OCI-LY1 (cell line): Measurements from ENCODE around the gene PRG3.
"Not testable (repeated sequence)": the region's sequence is repeated elsewhere in the genome, so short reads cannot be mapped to it uniquely, and the experiment has no call there.

Experiments used
- H2AFZ ChIP-seq: fragments of 200-600 bp; sonication (generic), shearing (Covaris generic); 2 replicates; pipeline ENCODE4 v1.6.0; 2014; ENCODE audit warnings: antibody characterized with exemption, mild to moderate bottlenecking, low read length
- H3F3A ChIP-seq: fragments of 200-600 bp; sonication (generic), shearing (Covaris generic); 2 replicates; pipeline ENCODE4 v1.6.0; 2014; ENCODE audit warnings: mild to moderate bottlenecking, antibody characterized with exemption, low read length, moderate library complexity; ENCODE audit not compliant: insufficient read depth
- H3K27ac ChIP-seq: fragments of 200-600 bp; sonication (generic); 2 replicates; pipeline ENCODE4 v1.5.1; 2014; ENCODE audit warnings: low read length, mixed run types, mild to moderate bottlenecking, low read depth; ENCODE audit not compliant: poor library complexity, severe bottlenecking
- H3K27me3 ChIP-seq: fragments of 200-600 bp; sonication (generic); 2 replicates; pipeline ENCODE4 v1.6.0; 2014; ENCODE audit warnings: antibody characterized with exemption, mild to moderate bottlenecking, low read length, moderate library complexity; ENCODE audit not compliant: insufficient read depth
- H3K36me3 ChIP-seq: fragments of 200-600 bp; sonication (generic); 2 replicates; pipeline ENCODE4 v1.6.1; 2014; ENCODE audit warnings: mild to moderate bottlenecking, antibody characterized with exemption, low read length, moderate library complexity, mixed read lengths; ENCODE audit not compliant: insufficient read depth
- H3K4me1 ChIP-seq: fragments of 200-600 bp; sonication (generic); 2 replicates; pipeline ENCODE4 v1.5.1; 2014; ENCODE audit warnings: mild to moderate bottlenecking, low read length, moderate library complexity; ENCODE audit not compliant: insufficient read depth, severe bottlenecking
- H3K4me2 ChIP-seq: fragments of 200-600 bp; sonication (generic), shearing (Covaris generic); 2 replicates; pipeline ENCODE4 v1.6.1; 2014; ENCODE audit warnings: low read length
- H3K4me3 ChIP-seq: fragments of 200-600 bp; sonication (generic); 2 replicates; pipeline ENCODE4 v1.5.1; 2014; ENCODE audit warnings: low read length, low read depth, mild to moderate bottlenecking, mixed read lengths; ENCODE audit not compliant: poor library complexity, severe bottlenecking
- H3K79me2 ChIP-seq: fragments of 200-600 bp; shearing (Covaris generic); 2 replicates; pipeline ENCODE4 v1.6.1; 2016; ENCODE audit warnings: mixed run types, low read length, mixed read lengths; ENCODE audit not compliant: insufficient read depth
- H3K9ac ChIP-seq: fragments of 200-600 bp; sonication (generic), shearing (Covaris generic); 2 replicates; pipeline ENCODE4 v1.6.1; 2014; ENCODE audit warnings: mild to moderate bottlenecking, low read length, mixed read lengths
- H3K9me2 ChIP-seq: fragments of 200-600 bp; sonication (generic), shearing (Covaris generic); 2 replicates; pipeline ENCODE4 v1.6.1; 2014; ENCODE audit warnings: low read depth, mild to moderate bottlenecking, low read length, mixed read lengths
- H3K9me3 ChIP-seq: fragments of 200-600 bp; shearing (Covaris generic); 2 replicates; pipeline ENCODE4 v1.6.1; 2014; ENCODE audit warnings: low read length, mixed read lengths
- H4K20me1 ChIP-seq: fragments of 200-600 bp; sonication (generic), shearing (Covaris generic); 2 replicates; pipeline ENCODE4 v1.6.0; 2016; ENCODE audit warnings: mild to moderate bottlenecking, low read length; ENCODE audit not compliant: insufficient read depth
- CTCF ChIP-seq: fragments of 200-600 bp; sonication (generic), shearing (Covaris generic); IDR thresholded peaks from 2 replicates; pipeline ENCODE4 v1.5.1; 2017; ENCODE audit warnings: mild to moderate bottlenecking, antibody characterized with exemption, low read length, moderate library complexity, mixed read lengths
- EZH2 ChIP-seq: fragments of 200-600 bp; sonication (generic), shearing (Covaris generic); IDR thresholded peaks from 2 replicates; pipeline ENCODE4 v1.8.0; 2017; ENCODE audit warnings: borderline replicate concordance, mixed run types, mild to moderate bottlenecking, antibody characterized with exemption, low read length, moderate library complexity, mixed read lengths

The PRG3 gene

DNA sequence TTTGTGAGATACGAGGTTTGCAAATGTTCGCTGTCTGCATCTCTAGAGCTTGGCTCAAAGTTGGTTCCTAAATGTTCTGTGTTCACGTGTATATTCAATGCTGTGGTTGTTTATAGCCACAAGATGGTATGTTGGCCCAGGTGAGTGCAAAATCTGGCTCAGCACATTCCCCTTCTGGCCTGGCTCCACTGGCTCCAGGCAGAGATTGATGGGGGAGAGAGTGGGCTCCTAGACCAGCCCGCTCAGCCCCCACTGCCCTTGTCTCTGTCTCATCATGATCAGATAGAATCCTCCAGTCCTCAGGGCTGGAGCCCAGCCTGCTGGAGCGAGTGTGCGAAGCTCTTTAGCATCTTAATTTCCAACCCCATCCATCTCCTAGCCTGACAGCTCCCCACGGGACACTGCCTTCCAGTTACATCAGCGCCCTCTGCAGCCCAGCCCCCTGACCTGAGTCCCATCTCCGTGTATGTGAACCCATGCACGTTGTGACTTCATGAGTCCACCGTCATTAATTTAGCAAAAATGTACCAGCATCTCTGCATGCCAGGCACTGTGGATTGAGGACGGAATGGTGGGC, 40.8 kb downstream of the PRG3 start:
- peaks cover 4% of the 10 kb centered on the region for H3K79me2 ChIP-seq
- H3K36me3 ChIP-seq: 0 out of 2 replicates have a peak, but pooled peaks cover under 1% of the 10 kb centered on the region
- TF ChIP-seq EZH2: no peak
- peak; percentile 48 for TF ChIP-seq CTCF
- no peak overlapping the region for H2AFZ ChIP-seq
- no peak overlapping the region for H3K4me3 ChIP-seq
- no peaks in the 10 kb centered on the region for H4K20me1 ChIP-seq
- H3K9ac ChIP-seq: no peak overlapping the region
- H3K9me2 ChIP-seq: no peaks in the 10 kb centered on the region
- no peaks in the 10 kb centered on the region for H3F3A ChIP-seq
- H3K4me1 ChIP-seq: peaks cover 8% of the 10 kb centered on the region
- no peak overlapping the region for H3K4me2 ChIP-seq
- no peaks in the 10 kb centered on the region for H3K9me3 ChIP-seq
- no peaks in the 10 kb centered on the region for H3K27me3 ChIP-seq
- no peak overlapping the region for H3K27ac ChIP-seq

DNA sequence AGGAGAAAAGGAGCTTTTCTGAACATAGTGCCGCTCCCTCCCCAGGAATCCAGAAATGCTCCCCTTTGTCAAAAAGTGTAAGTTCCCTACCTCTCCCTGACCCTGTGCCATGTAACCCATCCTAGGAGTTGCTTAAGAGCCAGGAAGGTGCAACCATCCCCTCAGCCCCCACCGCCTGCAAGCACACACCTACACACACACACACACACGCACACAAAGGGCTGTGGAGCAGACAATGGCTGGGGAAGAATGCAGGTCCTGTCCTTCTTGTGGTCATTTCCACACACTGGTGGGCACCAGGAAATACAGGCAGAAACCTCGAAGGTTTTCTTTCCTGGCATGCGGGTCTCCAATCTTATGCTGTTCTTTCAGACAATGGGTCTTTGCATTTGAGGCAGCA, 41.6 kb downstream of the PRG3 start:
- Histone ChIP-seq H3K36me3 (peaks cover 6% of the 10 kb centered on the region; the same call in 1 of the 2 replicates), H3F3A (no peaks in the 10 kb centered on the region), H4K20me1 (no peaks in the 10 kb centered on the region), H3K79me2 (peaks cover 12% of the 10 kb centered on the region), H3K27me3 (no peaks in the 10 kb centered on the region), H3K4me1 (peaks cover 14% of the 10 kb centered on the region), H2AFZ (no peak overlapping the region), H3K27ac (no peak overlapping the region), H3K9me3 (no peaks in the 10 kb centered on the region), H3K9ac (no peak overlapping the region), H3K4me2 (no peak overlapping the region), H3K4me3 (no peak overlapping the region), H3K9me2 (no peaks in the 10 kb centered on the region)
- TF ChIP-seq EZH2 (no peak), CTCF (no peak)

- TF ChIP-seq CTCF: no peak
- Histone ChIP-seq H3K9ac (no peak within 1 kb of the TSS), H4K20me1 (no peaks in the 10 kb centered on the region), H3K9me3 (no peaks in the 10 kb centered on the region), H3K4me1 (peaks cover 20% of the 10 kb centered on the region), H3K9me2 (no peaks in the 10 kb centered on the region), H3K27me3 (no peaks in the 10 kb centered on the region), H3K36me3 (peaks cover 18% of the 10 kb centered on the region), H2AFZ (no peak within 1 kb of the TSS), H3K4me2 (no peak within 1 kb of the TSS), H3K79me2 (peaks cover 24% of the 10 kb centered on the region), H3K27ac (no peak within 1 kb of the TSS), H3F3A (no peaks in the 10 kb centered on the region), H3K4me3 (no peak within 1 kb of the TSS)
Measured at GRCh38 chr11:57338142-57338541, 42.8 kb downstream of the PRG3 start, which contains the start of gene P2RX3. P2RX3 (plus strand) TSS chr11:57338352; CDS start chr11:57338551, 199 bp downstream.

- H3K4me2 ChIP-seq, H3K4me3 ChIP-seq, H3K9me3 ChIP-seq, H3F3A ChIP-seq, H3K9me2 ChIP-seq, H3K27me3 ChIP-seq, H4K20me1 ChIP-seq, H3K9ac ChIP-seq, H2AFZ ChIP-seq, H3K27ac ChIP-seq: not testable (repeated sequence)
- H3K79me2 ChIP-seq: peaks cover 24% of the 10 kb centered on the region
- peaks cover 31% of the 10 kb centered on the region for H3K36me3 ChIP-seq
- peaks cover 20% of the 10 kb centered on the region for H3K4me1 ChIP-seq
Measured at GRCh38 chr11:57336856-57337255, 44.1 kb downstream of the PRG3 start.
